Colonic mucosa (tissue), 4 donors: ENCODE data around the gene ANKRD12. TPM values are rescaled to one million over a fixed set of nuclear protein-coding genes. Genes with fewer than 3 reads are reported as not detected.

Experiments used
- DNase-seq: peaks from one replicate; pipeline ENCODE4 v3.0.0-alpha.2; 2020
- H3K27ac ChIP-seq: fragments of 200-600 bp; one replicate; pipeline ENCODE4 v1.8.0; 2021
- H3K27me3 ChIP-seq: fragments of 200-600 bp; one replicate; pipeline ENCODE4 v1.8.0; 2021
- H3K36me3 ChIP-seq: fragments of 200-600 bp; one replicate; pipeline ENCODE4 v1.8.0; 2021
- H3K4me1 ChIP-seq: fragments of 200-600 bp; one replicate; pipeline ENCODE4 v1.8.0; 2021; ENCODE audit warnings: mild to moderate bottlenecking
- H3K4me3 ChIP-seq: fragments of 200-600 bp; one replicate; pipeline ENCODE4 v1.8.0; 2021
- H3K9ac ChIP-seq, 2 donors: one replicate each; pipeline ENCODE4 v1.7.0; 2013; ENCODE audit warnings: control low read depth in 2 of 2, low read depth in 2 of 2, low read length in 2 of 2
- H3K9me3 ChIP-seq: fragments of 200-600 bp; one replicate; pipeline ENCODE4 v1.8.0; 2021
- CTCF ChIP-seq: fragments of 200-600 bp; IDR thresholded peaks from one replicate; pipeline ENCODE4 v1.8.0; 2022; ENCODE audit warnings: antibody characterized with exemption, mild to moderate bottlenecking
- intact Hi-C: fragments of 100-400 bp; cut with DNase I; formaldehyde crosslinking; loops from one replicate; pipeline ENCODE4 v1.14.1; 2022
- total RNA-seq, 2 donors: library from RNA; stranded (reverse); fragmentation: NEBNext Ultra II Directional in 1 of 2; extraction: Animal tissue kit (Norgen Biotek cat#: 25700) in 1 of 2; gene quantifications; one replicate each; pipeline ENCODE4 v1.2.1, GENCODE V29; 2021
- donor health status: healthy.
- donor health status: DM: no; HTN: no; CAD: no.
- donor health status: DM: no; HTN: no; CAD: no.

The ANKRD12 gene
- total RNA-seq, 2 donors from 2014 or later: 27.9 to 55.7 TPM

GRCh38 chr18:9323750-9324445, 187.3 kb downstream of the ANKRD12 start:
- no peak for DNase-seq
- TF ChIP-seq CTCF: no peak
- no peaks in the 10 kb centered on the region for H3K27me3 ChIP-seq
- H3K36me3 ChIP-seq: no peaks in the 10 kb centered on the region
- no peak overlapping the region for H3K27ac ChIP-seq
- H3K9me3 ChIP-seq: no peaks in the 10 kb centered on the region
- intact Hi-C loops: no loop called here
- H3K4me3 ChIP-seq: no peak overlapping the region
- no peak overlapping the region for H3K9ac ChIP-seq
- H3K4me1 ChIP-seq: no peaks in the 10 kb centered on the region

- Histone ChIP-seq H3K4me1 (no peaks in the 10 kb centered on the region), H3K9me3 (no peaks in the 10 kb centered on the region), H3K4me3 (no peak overlapping the region), H3K9ac (no peak overlapping the region), H3K36me3 (no peaks in the 10 kb centered on the region), H3K27ac (no peak overlapping the region), H3K27me3 (no peaks in the 10 kb centered on the region)
- no peak for TF ChIP-seq CTCF
- intact Hi-C loops: no loop called here
- DNase-seq: no peak
Observed at GRCh38 chr18:9325716-9326115, 189.1 kb downstream of the ANKRD12 start.

- Histone ChIP-seq H3K9me3 (no peaks in the 10 kb centered on the region), H3K4me1 (no peaks in the 10 kb centered on the region), H3K9ac (no peak overlapping the region), H3K27ac (no peak overlapping the region), H3K27me3 (no peaks in the 10 kb centered on the region), H3K4me3 (no peak overlapping the region), H3K36me3 (no peaks in the 10 kb centered on the region)
- intact Hi-C loops: no loop called here
- DNase-seq: no peak
- no peak for TF ChIP-seq CTCF
Observed at GRCh38 chr18:9328776-9329175, 192.2 kb downstream of the ANKRD12 start.

GRCh38 chr18:9329471-9329870, 192.9 kb downstream of the ANKRD12 start:
- H3K36me3 ChIP-seq: no peaks in the 10 kb centered on the region
- no peak overlapping the region for H3K27ac ChIP-seq
- no peak for DNase-seq
- no peak overlapping the region for H3K9ac ChIP-seq
- no peaks in the 10 kb centered on the region for H3K27me3 ChIP-seq
- intact Hi-C loops: no loop called here
- TF ChIP-seq CTCF: no peak
- no peak overlapping the region for H3K4me3 ChIP-seq
- H3K9me3 ChIP-seq: no peaks in the 10 kb centered on the region
- H3K4me1 ChIP-seq: no peaks in the 10 kb centered on the region

GRCh38 chr18:9330419-9330818, 193.8 kb downstream of the ANKRD12 start:
- no peak overlapping the region for H3K9ac ChIP-seq
- H3K27me3 ChIP-seq: no peaks in the 10 kb centered on the region
- H3K36me3 ChIP-seq: no peaks in the 10 kb centered on the region
- H3K9me3 ChIP-seq: no peaks in the 10 kb centered on the region
- H3K4me1 ChIP-seq: peaks cover 2% of the 10 kb centered on the region
- H3K4me3 ChIP-seq: no peak overlapping the region
- intact Hi-C loops: loop anchor here (10.0 kb wide), 2 partner anchors 184 to 256 kb away; no protein-coding TSS in a partner anchor
- no peak for TF ChIP-seq CTCF
- H3K27ac ChIP-seq: no peak overlapping the region
- no peak for DNase-seq
